ENCODE data around the gene NTN5.
"Not testable (repeated sequence)": the region's sequence is repeated elsewhere in the genome, so short reads cannot be mapped to it uniquely, and the experiment has no call there.

NTN5 gene

DNA sequence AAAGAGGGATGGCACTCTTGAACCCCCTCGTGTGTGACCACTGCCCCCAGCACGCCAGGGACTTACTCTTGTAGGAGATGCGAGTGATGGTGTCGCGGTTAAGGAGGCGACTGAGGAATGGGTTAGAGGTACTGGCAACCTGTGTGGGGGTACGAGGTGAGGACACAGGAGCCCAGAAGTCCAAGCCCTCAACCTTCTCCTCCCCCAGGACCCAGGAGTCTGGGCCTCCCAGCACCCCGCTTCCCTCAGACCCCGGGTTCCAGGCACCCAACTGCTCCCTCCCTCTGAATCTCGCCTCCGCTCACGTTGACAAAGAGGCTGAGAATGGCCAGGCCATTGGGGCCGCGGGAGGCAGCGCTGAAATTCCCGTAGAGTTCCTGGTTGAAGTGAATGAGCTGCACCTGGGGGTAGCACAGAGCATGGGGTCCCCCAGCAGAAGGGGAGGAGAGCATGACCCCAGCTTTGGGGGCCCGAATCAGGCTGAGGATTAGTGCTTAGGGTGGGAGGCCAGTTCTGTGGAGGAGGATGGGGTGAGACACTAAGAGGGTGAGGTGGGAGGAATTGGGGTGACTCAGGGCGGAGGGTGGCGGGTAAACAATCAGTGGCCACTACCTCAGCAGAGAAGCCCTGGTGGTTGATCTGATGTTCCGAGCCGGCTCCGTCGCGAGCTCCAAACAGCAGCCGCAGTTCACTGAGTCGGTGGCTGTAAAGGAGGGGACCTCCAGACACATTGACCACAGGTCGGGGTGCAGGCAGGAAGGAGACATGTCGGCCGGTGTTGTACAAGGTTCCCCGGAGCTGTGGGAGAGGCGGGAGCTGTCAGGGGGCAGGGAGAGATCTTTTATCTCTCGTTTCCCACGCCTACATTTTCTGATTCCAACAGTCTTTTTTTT is 33.1 kb downstream of the NTN5 start:
- peak in 1 of 2 donors; percentile 45 for DNase-seq

DNA sequence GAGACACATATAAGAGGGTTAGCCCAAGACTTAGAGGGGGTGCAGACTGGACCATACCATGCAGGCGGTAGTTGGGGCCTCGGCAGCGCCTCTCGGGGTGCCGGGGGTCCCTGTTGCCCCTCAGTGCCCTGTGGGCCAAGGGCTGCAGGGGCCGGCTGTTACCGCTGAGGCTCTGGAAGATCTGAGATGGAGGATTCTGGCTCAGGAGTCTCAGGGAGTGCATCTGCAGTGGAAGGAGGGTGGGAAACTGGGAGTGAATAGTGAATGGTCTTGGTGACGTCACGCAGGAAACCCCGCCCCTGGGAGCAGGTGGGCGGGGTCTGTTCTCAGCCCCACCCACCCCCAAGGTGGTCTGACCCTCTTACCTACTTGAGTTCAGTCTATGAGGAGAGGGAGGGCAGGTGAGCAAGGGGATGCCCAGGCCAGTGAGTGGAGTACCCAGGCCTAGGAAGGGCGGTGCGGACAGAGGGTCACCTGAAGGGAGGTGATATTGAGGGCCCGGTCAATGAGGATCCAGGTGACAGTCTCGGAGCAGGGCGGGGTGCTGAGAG is 33.9 kb downstream of the NTN5 start:
- no peak for DNase-seq

DNA sequence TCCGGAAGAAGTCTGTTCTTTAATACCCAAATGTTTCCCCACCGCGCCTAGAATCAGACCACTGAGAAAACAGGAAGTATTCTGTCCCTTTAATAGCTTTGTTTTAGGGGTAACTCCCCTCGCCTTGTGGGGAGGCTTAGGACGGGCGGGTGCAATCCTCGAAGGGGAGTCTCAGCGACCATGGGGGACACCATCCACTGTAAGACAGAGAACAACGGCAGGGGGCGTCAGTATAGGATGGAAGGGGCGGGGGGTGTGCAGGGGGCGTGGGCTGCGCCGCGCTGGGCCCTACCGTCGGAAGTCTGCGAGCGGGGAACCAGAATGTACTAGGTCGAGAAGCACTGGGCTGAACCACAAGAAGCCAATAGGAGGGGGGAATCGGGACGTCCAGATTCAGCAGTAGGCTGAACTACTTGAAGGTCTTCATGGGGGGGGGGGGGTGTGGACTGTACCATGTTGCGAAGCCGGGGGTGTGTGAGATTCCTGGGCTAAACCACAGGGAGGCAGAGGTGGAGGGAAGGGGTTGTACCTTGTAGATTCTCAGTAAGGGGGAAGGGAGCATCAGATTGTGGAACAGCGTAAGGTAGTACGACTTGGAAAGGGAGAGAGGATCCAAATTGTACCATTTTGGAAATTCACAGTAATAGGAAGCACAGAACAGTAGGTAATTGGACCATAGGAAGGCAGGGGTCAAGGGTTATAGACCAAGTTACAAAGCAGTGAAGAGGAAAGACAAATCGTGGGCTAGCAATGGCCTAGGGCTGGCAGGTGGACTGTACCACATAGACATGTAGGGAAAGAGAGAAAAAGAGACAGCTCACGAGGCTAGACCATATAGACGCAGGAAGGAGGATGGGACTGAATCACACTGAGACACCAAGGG is 34.6 kb downstream of the NTN5 start:
- peak; percentile 94 for DNase-seq

DNA sequence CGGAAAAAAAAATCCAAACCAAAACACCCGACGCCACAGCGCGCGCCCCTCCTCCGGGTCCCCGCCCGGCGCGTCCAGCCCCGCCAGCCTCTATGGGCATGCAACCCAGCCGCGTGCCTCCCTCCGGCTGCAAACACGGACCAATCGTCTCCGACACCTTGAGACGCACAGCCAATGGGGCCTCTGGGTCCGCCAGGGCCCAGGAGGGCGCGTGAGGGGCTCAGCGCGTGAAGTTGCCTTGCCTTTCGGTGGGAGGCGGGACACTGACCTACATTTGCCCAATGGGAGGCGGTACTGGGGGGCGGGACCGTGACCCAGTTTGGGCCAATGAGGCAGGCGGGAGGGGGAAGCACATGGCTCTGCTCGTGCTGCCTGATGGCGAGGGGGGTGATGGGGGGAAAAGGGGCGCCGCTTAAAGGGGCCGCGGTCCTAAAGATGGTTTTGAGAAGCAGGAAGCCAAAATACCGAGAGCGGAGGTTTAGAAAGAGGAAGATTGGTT is 35.3 kb downstream of the NTN5 start:
- DNase-seq: peak; percentile 100

DNA sequence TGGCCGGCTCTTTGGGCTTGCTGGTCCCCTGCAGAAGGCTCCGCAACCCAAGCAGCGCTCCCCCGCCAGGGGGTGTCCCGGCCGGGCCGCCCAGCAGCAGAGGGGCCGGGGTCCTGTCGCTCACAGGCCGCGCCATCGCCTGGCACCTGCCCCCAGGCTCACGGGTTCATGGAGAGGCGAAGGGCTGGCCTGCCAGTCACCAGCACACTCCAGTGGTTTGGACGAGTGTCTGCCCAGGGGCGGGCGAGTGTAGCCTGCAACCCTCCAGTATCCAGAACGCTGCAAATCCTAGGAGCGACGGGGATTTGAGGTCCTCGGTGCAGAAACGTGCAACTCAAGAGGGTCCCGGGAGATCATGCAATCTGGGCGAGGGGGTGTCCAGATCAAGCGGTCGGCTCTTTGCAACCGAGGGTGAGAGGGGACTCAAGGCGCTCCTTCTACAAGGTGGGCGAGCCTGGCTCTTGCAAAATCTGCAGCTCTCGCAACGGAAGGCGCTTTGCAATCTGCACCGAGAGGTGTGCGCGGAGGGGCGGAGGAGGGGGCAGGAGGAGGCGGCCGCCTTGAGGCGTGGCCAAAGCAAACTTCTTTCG is 35.9 kb downstream of the NTN5 start, which contains the start of gene DBP:
Gene DBP, minus strand, starts transcription at position 521 of the 590 bp plus-strand sequence. Its CDS starts 385 bp downstream, at position 136.
- peak in 1 of 2 donors; percentile 33 for DNase-seq

DNA sequence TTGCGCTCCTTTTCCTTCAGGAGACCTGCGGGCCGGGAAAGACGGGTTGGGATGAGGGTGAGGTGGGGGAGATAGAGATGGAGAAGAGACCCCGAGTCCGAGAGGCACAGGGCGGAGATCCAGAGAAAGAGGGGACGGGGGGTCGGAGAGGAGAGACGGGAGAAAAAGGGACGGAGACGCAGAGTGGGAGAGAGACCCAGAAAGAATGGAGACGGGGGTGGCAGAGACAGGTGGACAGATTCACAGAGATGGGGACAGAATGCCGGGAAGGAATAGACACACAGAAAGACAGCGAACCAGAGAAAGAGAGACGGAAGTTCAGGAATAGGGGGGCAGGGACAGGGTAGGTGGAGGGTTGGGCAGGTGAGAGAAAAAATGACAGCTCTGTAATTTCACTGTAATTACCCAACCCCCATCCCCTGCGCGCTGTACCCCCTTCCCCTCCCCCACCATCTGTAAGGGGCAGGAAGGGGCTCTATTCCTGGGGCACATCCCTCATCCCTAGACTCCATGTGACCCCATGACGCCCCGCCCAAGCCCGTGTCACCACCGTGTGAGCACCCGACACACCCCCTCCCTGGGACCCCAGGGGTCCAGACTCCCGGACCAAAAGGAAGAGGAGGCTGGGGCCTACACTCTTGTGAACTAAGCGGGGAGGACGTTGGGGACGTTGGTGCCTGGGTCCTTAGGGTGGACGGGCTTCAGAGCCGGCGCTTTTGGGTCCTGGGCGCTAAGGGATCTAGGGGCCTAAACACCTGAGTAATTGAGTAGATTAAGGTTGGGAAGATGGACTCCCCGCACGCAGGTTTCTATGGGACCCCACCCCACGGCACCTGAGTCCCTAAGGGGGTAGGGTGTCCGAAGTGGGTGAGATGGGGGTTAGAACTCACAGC is 36.6 kb downstream of the NTN5 start:
- DNase-seq: peak in 1 of 2 donors; percentile 42

DNA sequence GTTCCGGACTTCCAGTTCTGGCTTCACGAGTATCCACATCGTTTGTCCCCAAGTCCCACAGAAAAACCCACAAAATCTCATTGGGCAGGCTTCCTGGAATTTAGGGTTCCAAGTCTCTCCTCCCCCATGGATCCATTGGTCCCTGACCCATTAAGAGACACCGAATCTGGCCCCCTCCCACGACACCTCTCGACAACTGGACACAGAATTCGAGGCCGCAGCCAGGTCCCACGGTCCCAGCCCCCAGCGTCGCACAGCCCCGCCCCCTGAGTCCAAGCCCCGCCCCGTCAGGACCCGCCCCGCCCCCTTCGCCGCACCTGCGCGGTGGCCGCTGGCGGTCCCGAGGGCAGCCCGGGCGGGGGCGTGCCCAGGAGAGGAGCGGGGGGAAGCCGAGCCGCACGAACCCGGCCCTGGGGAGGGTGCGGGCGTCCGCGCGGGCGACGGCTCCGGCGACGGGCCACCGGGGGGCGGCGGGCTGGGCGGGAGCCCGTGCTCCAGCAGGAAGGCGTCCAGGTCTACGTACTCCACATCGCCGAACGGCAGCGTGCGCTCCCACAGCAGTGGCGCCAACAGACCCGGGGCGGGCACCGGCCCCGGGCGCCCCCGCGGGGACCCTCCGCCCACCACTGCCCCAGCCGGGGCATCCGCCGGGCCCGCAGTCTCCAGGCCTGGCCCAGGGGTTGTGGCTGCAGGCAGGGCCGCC is 37.4 kb downstream of the NTN5 start:
- DNase-seq: peak; percentile 64 to 78

DNA sequence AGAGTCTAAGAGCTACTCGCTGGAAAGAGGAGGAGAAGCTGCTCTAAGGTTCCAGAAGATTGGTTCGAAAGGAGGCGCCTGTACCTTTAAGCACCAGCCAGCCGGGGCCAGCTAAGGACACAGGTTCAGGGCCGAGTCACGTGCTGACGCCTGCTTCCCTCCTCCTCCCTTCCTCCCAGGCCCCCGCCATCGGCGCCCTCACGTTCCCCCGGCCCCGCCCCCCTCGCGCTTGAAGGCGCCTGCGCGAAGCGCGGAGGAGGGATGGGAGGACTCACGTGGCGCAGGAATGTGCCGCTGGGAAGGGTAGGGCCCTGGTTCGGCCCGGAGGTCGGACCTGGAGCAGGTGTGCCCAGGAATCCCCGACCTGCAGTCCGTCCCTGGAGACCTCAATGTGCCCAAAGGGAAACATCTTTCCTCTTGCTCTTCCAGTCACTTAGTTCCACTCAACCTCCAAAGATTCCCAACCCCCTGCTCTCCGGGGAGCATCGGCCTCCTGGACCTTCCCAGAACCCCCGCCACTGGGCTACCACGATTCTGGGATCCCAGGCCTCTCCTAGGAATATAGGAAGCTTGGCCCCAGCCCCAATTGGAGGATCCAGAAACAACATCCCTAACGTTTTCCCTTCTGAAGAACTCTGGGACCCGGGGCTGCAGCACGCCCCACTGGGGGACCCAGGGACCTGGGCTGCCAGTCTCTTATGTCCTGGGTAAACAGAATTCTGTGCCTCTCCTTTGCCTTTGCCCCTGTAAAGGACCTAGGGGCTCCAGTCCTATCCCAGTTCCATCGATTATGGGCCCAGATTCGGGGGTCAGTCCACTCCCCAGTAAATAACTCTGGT is 38.2 kb downstream of the NTN5 start:
- peak; percentile 93 to 94 for DNase-seq

DNA sequence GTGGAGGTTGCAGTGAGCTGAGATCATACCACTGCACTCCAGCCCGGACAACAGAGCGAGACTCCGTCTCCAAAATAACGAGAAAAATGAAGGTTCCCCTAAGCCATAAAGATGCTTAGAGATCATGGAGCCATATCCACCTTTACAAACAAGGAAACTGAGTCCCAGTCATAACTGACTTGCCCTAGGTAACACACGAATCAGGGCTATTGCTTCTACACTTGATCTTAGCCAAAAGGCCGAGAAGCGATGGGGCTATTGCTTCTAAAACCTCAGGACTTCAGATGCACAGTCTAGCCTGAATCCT is 38.8 kb downstream of the NTN5 start:
- no peak for DNase-seq

DNA sequence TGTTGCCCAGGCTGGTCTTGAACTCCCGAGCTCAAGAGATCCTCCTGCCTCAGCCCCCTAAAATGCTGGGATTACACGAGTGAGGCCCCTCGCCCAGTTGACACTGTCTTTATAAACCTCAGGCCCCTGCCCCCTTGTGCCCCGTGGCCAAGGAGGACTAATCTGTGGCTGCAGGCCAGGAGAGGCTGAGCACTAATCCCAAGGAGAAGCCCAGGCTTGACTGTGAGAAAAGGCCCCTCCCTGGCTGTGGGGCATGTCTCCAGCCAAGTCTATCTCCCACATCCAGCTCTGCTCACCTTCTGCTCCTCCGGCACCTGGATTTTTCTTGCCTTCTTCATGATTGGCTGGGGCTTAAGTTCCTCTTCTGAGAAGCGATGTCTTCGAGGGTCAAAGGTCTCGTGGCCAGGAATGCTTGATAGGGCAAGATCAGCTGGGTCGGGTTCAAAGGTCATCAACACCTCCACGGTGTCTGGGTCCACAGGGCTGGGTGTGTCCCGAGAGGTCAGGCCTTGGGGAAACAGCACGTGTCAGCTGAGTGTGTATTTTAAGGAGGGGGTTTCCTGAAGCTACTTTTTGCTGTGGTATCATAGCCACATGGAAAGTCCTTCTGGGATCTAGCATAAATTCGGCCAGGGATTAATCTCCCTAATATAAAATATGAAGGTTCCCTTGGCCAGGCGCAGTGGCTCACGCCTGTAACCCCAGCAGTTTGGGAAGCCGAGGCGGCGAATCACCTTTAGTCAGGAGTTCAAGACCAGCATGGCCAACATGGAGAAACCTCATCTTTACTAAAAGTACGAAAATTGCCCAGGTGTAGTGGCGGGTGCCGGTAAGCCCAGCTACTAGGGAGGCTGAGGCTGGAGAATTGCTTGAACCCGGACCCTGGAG is 39.4 kb downstream of the NTN5 start:
- no peak for DNase-seq

DNA sequence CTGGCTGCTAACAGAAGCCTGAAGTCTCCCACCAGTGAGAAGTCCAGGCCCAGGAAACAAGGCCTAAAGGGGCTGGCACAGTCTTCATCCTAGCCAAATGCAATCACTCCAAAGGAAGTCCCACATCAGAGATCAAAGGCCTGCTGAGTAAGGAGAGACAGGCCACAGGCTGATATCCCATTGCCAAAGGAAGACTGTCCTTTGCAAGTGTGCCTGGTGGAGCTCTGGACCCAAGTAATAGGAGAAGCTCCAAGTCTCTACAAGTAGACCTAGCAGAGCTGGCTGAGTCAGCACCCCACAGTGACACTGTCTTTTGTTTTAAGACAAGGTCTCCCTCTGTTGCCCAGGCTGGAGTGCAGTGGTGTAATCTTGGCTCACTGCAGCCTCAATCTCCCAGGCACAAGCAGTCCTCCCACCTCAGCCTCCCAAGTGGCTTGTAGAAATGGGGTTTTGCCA is 40.1 kb downstream of the NTN5 start:
- DNase-seq: no peak

DNA sequence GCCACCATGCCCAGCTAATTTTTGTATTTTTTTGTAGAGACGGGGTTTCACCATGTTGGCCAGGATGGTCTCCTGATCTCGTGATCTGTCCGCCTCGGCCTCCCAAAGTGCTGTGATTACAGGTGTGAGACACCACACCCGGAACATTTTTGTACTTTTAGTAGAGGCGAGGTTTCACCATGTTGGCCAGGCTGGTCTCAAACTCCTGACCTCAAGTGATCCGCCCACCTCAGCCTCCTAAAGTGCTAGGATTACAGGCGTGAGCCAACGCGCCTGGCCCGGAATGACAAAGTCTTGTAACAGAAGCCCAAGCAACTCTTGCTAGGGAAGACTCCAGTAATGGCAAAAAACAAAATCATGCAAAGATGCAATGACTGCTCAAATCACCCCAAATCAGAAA is 40.5 kb downstream of the NTN5 start:
- DNase-seq: not testable (repeated sequence)

DNA sequence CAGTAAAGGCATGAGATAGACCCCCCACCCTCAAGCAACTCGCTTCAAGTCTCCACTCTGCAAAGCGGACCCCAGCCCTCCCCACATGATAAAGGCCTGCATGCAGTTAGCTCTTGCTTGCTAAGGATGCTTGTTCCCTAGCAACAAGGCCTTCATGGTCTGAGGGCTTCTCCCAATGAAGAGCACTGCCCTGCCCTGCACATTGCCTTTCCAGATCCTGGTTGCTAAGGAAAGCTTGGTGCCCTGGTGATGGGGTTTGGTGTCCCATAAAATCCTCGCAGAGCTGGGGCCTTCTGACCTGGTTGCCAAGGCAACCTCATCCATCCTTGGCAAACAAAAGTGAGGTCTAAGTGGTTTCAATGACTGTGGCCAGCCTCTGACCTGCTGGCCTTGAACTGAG is 41.6 kb downstream of the NTN5 start:
- DNase-seq: no peak

DNA sequence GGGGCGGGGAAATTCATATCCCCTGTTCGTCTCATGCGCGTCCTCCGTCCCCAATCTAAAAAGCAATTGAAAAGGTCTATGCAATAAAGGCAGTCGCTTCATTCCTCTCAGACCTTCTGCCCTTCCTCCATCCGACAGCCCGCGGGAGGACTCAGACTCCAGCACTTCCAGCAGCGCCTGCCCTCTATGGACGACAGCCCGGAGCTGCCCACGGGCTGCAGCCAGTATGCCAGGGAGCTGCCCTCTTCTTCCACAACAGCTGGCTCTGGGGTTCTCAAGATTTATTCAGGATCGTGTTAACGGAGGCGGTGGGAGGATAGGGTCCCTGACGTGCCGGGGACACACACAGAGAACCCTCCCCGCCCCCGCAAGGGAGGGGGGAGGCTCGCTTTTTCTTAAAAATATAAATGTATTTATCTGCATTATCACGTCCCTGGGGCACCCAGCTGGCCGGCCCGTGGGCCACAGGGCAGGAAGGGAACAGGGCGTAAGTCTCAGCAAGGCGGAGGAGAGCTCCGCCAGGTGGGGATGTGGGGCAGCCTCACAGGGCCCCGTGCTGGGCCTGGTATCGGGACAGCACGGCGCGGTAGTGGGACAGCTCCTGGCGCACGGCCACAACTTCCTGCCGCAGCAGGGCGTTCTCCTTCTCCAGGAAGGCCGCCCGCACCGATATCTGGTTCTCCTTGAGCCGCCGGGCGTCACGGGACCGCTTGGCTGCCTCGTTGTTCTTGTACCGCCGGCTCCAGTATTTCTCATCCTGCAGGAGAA is 42.3 kb downstream of the NTN5 start:
- DNase-seq: no peak

DNA sequence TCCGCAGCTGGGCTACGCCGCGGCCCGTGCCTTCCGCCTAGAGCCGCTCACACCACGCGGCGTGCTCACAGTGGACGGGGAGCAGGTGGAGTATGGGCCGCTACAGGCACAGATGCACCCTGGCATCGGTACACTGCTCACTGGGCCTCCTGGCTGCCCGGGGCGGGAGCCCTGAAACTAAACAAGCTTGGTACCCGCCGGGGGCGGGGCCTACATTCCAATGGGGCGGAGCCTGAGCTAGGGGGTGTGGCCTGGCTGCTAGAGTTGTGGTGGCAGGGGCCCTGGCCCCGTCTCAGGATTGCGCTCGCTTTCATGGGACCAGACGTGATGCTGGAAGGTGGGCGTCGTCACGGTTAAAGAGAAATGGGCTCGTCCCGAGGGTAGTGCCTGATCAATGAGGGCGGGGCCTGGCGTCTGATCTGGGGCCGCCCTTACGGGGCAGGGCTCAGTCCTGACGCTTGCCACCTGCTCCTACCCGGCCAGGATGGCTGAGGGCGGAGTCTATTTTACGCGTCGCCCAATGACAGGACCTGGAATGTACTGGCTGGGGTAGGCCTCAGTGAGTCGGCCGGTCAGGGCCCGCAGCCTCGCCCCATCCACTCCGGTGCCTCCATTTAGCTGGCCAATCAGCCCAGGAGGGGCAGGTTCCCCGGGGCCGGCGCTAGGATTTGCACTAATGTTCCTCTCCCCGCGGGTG is 43.1 kb downstream of the NTN5 start:
- no peak for DNase-seq

DNA sequence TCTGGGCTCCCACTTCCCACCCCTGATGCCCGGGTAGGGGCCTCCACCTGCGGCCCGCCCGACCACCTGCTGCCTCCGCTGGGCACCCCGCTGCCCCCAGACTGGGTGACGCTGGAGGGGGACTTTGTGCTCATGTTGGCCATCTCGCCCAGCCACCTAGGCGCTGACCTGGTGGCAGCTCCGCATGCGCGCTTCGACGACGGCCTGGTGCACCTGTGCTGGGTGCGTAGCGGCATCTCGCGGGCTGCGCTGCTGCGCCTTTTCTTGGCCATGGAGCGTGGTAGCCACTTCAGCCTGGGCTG is 43.6 kb downstream of the NTN5 start:
- no peak for DNase-seq

DNA sequence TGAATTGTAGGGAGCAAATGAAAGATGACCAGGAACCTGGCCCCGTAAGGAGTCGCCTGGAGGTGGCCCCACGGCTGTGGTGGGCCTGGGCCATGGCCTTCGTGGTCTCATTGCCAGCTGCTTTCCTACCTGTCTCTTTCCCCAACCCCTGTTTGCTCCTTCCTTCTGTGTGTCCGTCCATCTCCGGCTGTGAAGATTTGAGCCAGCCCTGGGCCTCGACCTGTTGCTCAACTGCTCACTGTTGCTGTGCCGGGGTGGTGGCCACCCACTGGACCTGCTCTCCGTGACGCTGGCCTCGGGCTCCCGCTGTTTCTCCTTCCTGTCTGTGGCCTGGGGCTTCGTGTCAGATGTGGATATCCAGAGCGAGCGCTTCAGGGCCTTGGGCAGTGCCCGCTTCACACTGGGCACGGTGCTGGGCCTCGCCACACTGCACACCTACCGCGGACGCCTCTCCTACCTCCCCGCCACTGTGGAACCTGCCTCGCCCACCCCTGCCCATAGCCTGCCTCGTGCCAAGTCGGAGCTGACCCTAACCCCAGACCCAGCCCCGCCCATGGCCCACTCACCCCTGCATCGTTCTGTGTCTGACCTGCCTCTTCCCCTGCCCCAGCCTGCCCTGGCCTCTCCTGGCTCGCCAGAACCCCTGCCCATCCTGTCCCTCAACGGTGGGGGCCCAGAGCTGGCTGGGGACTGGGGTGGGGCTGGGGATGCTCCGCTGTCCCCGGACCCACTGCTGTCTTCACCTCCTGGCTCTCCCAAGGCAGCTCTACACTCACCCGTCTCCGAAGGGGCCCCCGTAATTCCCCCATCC is 44.1 kb downstream of the NTN5 start:
- DNase-seq: no peak
